Upper lobe of left lung (tissue), 6 donors: ENCODE data around the gene SLC10A6. TPM values are rescaled to one million over a fixed set of nuclear protein-coding genes. Genes with fewer than 3 reads are reported as not detected.
A peak's percentile ranks its signal among the peaks of the same experiment; 100 is the strongest.

ENCODE experiments used
- ATAC-seq, 2 donors: fragments of 200-7000 bp; cut with Tn5 transposase; one replicate each; pipeline ENCODE4 v1.9.1; 2022; ENCODE audit warnings: mild to moderate bottlenecking in 2 of 2, moderate library complexity in 2 of 2; ENCODE audit not compliant: low FRiP score in 2 of 2
- DNase-seq, 2 donors: peaks; one replicate each; pipeline ENCODE4 v3.0.0-alpha.2; 2019 to 2020
- H3K27ac ChIP-seq, 4 donors: fragments of 200-600 bp; sonication (generic); one replicate each; pipeline ENCODE4 v1.5.1; 2016 to 2019
- H3K27me3 ChIP-seq, 4 donors: fragments of 200-600 bp; sonication (generic); one replicate each; pipeline ENCODE4 v1.5.1; 2017 to 2019
- H3K36me3 ChIP-seq, 4 donors: fragments of 200-600 bp; sonication (generic); one replicate each; pipeline ENCODE4 v1.5.1; 2016 to 2019
- H3K4me1 ChIP-seq, 4 donors: fragments of 200-600 bp; sonication (generic); one replicate each; pipeline ENCODE4 v1.5.1; 2018 to 2019
- H3K4me3 ChIP-seq, 4 donors: fragments of 200-600 bp; sonication (generic); one replicate each; pipeline ENCODE4 v1.5.1; 2017 to 2019; ENCODE audit warnings: mild to moderate bottlenecking in 2 of 4, moderate library complexity in 1 of 4
- H3K9me3 ChIP-seq, 4 donors: fragments of 200-600 bp; sonication (generic); one replicate each; pipeline ENCODE4 v1.5.1; 2018 to 2019
- EP300 ChIP-seq, 4 donors: sonication (generic); formaldehyde crosslinking; IDR thresholded peaks; one replicate each; pipeline ENCODE4 v1.5.1; 2017; ENCODE audit warnings: antibody characterized with exemption in 4 of 4, control low read depth in 2 of 4
- POLR2A ChIP-seq, 4 donors: fragments of 450-650 bp; IDR thresholded peaks; one replicate each; pipeline ENCODE4 v1.5.1; 2016 to 2017; ENCODE audit warnings: antibody characterized with exemption in 4 of 4, mild to moderate bottlenecking in 2 of 4
- POLR2AphosphoS5 ChIP-seq, 2 donors: sonication (generic); formaldehyde crosslinking; IDR thresholded peaks; one replicate each; pipeline ENCODE4 v1.5.1; 2017; ENCODE audit warnings: antibody characterized with exemption in 2 of 2
- WGBS, 2 donors: methylation state at CpG; one replicate each; pipeline ENCODE4 v1.1.5; 2017 to 2018; 5-methylcytosine and 5-hydroxymethylcytosine counted together
- total RNA-seq, 6 donors: library from RNA; depleted of rRNA in 4 of 6; stranded (reverse); fragments of >200 nt in 4 of 6; gene quantifications; one replicate each; pipeline versions ENCODE4 v1.1.0 to v1.2.1, GENCODE V29; 2016 to 2021
- TF ChIP-seq, protein P1 (sequence below), 6 experiments: fragments of 450-650 bp in 4 of 6; fragments of 200-600 bp in 2 of 6; sonication (generic) in 2 of 6; IDR thresholded peaks; one replicate each; pipeline ENCODE4 v1.5.1; 2016 to 2019; ENCODE audit warnings: antibody characterized with exemption in 6 of 6
- donor health status: DM: no; HTN: no; CAD: no; lungs with moderate emphysema.
- donor health status: DM: no; HTN: yes; CAD: no; lungs with severe emphysema.

Gene SLC10A6, protein sequence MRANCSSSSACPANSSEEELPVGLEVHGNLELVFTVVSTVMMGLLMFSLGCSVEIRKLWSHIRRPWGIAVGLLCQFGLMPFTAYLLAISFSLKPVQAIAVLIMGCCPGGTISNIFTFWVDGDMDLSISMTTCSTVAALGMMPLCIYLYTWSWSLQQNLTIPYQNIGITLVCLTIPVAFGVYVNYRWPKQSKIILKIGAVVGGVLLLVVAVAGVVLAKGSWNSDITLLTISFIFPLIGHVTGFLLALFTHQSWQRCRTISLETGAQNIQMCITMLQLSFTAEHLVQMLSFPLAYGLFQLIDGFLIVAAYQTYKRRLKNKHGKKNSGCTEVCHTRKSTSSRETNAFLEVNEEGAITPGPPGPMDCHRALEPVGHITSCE
- 1 to 10 TPM in 1 of 6 donors, under 1 TPM in 4, not detected in 1; 0.27 to 3.4 (median 0.76) TPM for total RNA-seq

DNA sequence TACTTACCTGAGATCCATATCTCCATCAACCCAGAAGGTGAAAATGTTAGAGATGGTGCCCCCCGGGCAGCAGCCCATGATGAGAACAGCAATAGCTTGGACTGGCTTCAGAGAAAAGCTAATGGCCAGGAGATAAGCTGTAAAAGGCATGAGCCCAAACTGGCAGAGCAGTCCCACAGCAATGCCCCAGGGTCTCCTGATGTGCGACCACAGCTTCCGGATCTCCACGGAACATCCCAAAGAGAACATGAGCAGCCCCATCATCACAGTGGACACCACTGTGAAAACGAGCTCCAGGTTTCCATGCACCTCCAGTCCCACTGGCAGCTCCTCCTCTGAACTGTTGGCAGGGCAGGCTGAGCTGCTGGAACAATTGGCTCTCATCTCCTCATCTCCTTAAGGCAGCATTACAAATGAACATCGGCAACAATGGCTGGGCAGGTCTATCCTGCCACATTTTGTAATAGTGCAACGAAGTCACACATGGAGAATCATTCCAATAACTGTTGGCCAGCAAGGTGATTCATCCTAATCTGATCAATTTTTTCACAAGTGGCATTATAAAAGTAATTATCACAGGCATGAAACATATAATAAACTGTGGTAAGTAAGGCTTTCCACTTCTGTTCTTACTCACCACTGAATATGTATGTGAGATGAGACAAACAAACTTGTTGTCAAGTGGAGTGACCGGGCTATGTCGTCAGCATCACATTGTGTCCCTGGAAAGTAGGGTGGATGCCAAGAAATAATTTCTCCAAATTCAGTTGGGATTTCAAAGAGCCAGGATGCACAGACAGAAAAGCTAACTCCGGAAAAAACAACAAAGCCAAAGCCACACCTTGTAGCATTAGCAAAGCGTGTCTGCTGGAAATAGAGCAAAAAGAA is at the start of gene SLC10A6:
SLC10A6 (minus strand) TSS at position 653 of the 888 bp plus-strand sequence; CDS start at position 384, 269 bp downstream.
- Histone ChIP-seq H3K9me3 (no peaks in the 10 kb centered on the region), H3K27me3 (no peaks in the 10 kb centered on the region), H3K27ac (no peak within 1 kb of the TSS), H3K4me1 (no peaks in the 10 kb centered on the region), H3K36me3 (no peaks in the 10 kb centered on the region), H3K4me3 (no peak within 1 kb of the TSS)
- 77 to 85% methylated on average over 11 of the region's 11 CpGs for WGBS, 2 donors
- peak in 1 of 2 donors; percentile 46 for ATAC-seq
- DNase-seq = no peak
- no peak for TF ChIP-seq EP300 (IDR thresholded peaks at IDR 0.05)
- no peak for TF ChIP-seq POLR2AphosphoS5 (IDR thresholded peaks at IDR 0.05)
- no peak for TF ChIP-seq POLR2A (IDR thresholded peaks at IDR 0.05)
- TF ChIP-seq, protein P1, sequence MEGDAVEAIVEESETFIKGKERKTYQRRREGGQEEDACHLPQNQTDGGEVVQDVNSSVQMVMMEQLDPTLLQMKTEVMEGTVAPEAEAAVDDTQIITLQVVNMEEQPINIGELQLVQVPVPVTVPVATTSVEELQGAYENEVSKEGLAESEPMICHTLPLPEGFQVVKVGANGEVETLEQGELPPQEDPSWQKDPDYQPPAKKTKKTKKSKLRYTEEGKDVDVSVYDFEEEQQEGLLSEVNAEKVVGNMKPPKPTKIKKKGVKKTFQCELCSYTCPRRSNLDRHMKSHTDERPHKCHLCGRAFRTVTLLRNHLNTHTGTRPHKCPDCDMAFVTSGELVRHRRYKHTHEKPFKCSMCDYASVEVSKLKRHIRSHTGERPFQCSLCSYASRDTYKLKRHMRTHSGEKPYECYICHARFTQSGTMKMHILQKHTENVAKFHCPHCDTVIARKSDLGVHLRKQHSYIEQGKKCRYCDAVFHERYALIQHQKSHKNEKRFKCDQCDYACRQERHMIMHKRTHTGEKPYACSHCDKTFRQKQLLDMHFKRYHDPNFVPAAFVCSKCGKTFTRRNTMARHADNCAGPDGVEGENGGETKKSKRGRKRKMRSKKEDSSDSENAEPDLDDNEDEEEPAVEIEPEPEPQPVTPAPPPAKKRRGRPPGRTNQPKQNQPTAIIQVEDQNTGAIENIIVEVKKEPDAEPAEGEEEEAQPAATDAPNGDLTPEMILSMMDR (IDR thresholded peaks at IDR 0.05) = no peak

DNA sequence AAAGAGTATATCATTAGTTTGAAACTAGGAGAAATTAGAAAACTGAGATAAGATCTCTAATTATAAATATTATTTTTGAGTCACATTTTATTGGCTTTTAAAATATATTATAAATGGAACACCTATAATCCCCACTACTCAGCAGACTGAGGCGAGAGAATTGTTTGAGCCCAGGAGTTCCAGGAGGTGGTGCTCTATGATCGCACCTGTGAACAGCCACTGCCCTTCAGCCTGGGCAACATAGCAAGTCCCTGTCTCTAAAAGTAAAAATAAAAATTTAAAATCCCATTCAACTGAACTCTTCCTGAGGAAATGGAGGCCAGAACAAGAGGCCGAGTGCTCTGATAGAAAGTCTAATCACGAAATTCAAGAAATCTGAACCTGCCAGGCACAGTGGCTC is 49.4 kb upstream of the SLC10A6 start:
- no peaks in the 10 kb centered on the region for H3K36me3 ChIP-seq
- TF ChIP-seq, protein P1 (IDR thresholded peaks at IDR 0.05) = no peak
- no peak for TF ChIP-seq POLR2AphosphoS5 (IDR thresholded peaks at IDR 0.05)
- no peak for TF ChIP-seq EP300 (IDR thresholded peaks at IDR 0.05)
- TF ChIP-seq POLR2A (IDR thresholded peaks at IDR 0.05) = no peak
- H3K27me3 ChIP-seq = no peaks in the 10 kb centered on the region
- WGBS, 2 donors = 95 to 96% methylated on average over 4 of the region's 4 CpGs
- ATAC-seq (no peak), DNase-seq (no peak)
- H3K9me3 ChIP-seq = no peaks in the 10 kb centered on the region
- H3K4me3 ChIP-seq = no peak overlapping the region
- no peak overlapping the region for H3K27ac ChIP-seq
- no peaks in the 10 kb centered on the region for H3K4me1 ChIP-seq

DNA sequence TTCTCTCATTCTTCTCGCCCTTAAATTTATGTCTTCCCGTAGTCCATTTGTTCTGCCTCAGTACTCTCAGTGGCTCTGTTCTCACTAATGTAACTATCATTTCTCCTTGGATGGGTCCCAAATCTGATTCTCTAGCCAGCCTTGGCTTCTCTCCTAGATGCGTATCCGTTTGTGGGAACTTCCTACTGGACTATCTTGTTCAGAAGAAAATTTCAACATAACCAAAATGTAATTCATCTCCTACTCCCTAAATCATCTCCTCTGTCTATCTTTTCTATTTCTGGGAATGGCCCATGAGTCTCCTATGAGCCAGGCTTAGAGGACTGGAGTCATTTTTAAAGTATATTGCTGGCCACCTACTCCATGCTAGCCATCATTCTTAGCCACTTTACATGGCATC is 47.4 kb upstream of the SLC10A6 start:
- no peaks in the 10 kb centered on the region for H3K36me3 ChIP-seq
- WGBS, 2 donors = 53 to 62% methylated on average over 4 of the region's 4 CpGs
- no peak for TF ChIP-seq POLR2A (IDR thresholded peaks at IDR 0.05)
- TF ChIP-seq, protein P1 (IDR thresholded peaks at IDR 0.05) = no peak
- no peak for TF ChIP-seq EP300 (IDR thresholded peaks at IDR 0.05)
- TF ChIP-seq POLR2AphosphoS5 (IDR thresholded peaks at IDR 0.05) = no peak
- H3K27me3 ChIP-seq = no peaks in the 10 kb centered on the region
- ATAC-seq (no peak), DNase-seq (no peak)
- H3K9me3 ChIP-seq = no peaks in the 10 kb centered on the region
- no peak overlapping the region for H3K4me3 ChIP-seq
- H3K4me1 ChIP-seq = peaks cover 0 to 17% (median 2%) of the 10 kb centered on the region in 4 donors
- H3K27ac ChIP-seq = no peak overlapping the region

DNA sequence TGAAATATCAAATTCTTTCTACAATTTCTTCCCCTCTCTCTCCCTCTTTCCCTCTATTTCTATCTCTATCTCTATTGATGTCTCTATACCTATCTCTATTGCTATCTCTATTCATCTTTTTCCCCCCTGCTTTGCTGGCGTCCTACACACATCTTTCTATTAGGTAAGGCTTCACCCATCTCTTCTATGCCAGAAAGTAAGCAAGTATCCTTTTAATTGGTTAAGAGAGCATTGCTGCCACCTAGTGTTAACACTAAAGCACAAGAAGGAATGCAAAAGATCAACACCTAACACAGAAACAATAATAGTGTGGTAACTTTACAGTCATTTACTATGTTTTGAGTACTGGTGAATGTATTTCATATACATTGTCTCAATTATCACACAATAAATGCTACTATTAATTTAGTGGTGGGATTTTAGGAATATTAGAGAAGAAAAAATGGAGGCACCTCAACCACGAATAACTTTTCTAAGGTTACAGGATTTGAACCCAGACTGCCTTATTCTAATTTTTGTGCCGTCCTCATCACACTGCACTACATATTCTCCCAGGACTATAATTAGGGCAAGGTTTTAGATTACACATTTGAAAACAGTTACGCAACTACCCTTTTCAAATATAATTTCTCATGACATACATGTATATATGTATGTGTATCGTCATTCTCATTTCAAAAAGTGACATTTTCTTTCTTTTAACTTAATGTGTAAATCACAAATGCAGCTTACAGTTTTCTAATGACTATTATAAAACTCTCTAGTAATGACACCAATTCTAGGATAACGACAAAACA is 46.7 kb upstream of the SLC10A6 start:
- no peaks in the 10 kb centered on the region for H3K27me3 ChIP-seq
- no peaks in the 10 kb centered on the region for H3K9me3 ChIP-seq
- 75 to 76% methylated on average over 6 of the region's 6 CpGs for WGBS, 2 donors
- DNase-seq (no peak), ATAC-seq (peak; percentile 44 to 72)
- H3K4me3 ChIP-seq = no peak overlapping the region
- no peaks in the 10 kb centered on the region for H3K36me3 ChIP-seq
- peaks cover 0 to 20% (median 6%) of the 10 kb centered on the region in 4 donors for H3K4me1 ChIP-seq
- no peak for TF ChIP-seq EP300 (IDR thresholded peaks at IDR 0.05)
- TF ChIP-seq, protein P1 (IDR thresholded peaks at IDR 0.05) = peak; percentile 64 to 82 (median 71)
- TF ChIP-seq POLR2AphosphoS5 (IDR thresholded peaks at IDR 0.05) = no peak
- TF ChIP-seq POLR2A (IDR thresholded peaks at IDR 0.05) = no peak
- H3K27ac ChIP-seq = no peak overlapping the region
